OCI-LY3 (cell line): ENCODE results near the gene OVCH2.
"Not testable (repeated sequence)": the region's sequence is repeated elsewhere in the genome, so short reads cannot be mapped to it uniquely, and the experiment has no call there.

ENCODE experiments used
- H2AFZ ChIP-seq: fragments of 200-600, 300-600 bp; shearing (Covaris generic); 2 replicates; pipeline ENCODE4 v1.6.0; 2014; ENCODE audit warnings: antibody characterized with exemption, low read depth, low read length
- H3K27ac ChIP-seq: fragments of 200-600, 300-600 bp; sonication (generic); 2 replicates; pipeline ENCODE4 v1.5.1; 2014; ENCODE audit warnings: mild to moderate bottlenecking, low read length, moderate library complexity, mixed read lengths
- H3K27me3 ChIP-seq: fragments of 200-600, 300-600 bp; sonication (generic); 2 replicates; pipeline ENCODE4 v1.6.1; 2014; ENCODE audit warnings: low read depth, low read length, mixed read lengths
- H3K36me3 ChIP-seq: fragments of 200-600, 300-600 bp; sonication (generic); replicated peaks from 2 replicates; pipeline ENCODE3; 2014; ENCODE audit warnings: low read depth, low read length, mixed read lengths
- H3K4me1 ChIP-seq: fragments of 300-600, 200-600 bp; sonication (generic); 2 replicates; pipeline ENCODE4 v1.6.1; 2014; ENCODE audit warnings: low read length, mixed read lengths
- H3K4me2 ChIP-seq: fragments of 200-600, 300-600 bp; sonication (generic); 2 replicates; pipeline ENCODE4 v1.6.1; 2014; ENCODE audit warnings: low read length, mixed read lengths
- H3K4me3 ChIP-seq: fragments of 300-600, 200-600 bp; sonication (generic); 2 replicates; pipeline ENCODE4 v1.5.1; 2014; ENCODE audit warnings: antibody characterized with exemption, mild to moderate bottlenecking, low read length, moderate library complexity
- H3K79me2 ChIP-seq: fragments of 300-600, 200-600 bp; shearing (Covaris generic); 2 replicates; pipeline ENCODE4 v1.6.1; 2014; ENCODE audit warnings: mild to moderate bottlenecking, low read length, mixed read lengths
- H3K9ac ChIP-seq: fragments of 300-600, 200-600 bp; shearing (Covaris generic); 2 replicates; pipeline ENCODE4 v1.6.0; 2014; ENCODE audit warnings: mild to moderate bottlenecking, low read length, moderate library complexity
- H3K9me3 ChIP-seq: fragments of 200-600, 300-600 bp; shearing (Covaris generic); 2 replicates; pipeline ENCODE4 v1.6.1; 2014; ENCODE audit warnings: low read length, mixed read lengths; ENCODE audit not compliant: insufficient read depth
- H4K20me1 ChIP-seq: fragments of 200-600, 300-600 bp; sonication (generic); 2 replicates; pipeline ENCODE4 v1.6.1; 2016; ENCODE audit warnings: low read length, mixed read lengths; ENCODE audit not compliant: insufficient read depth
- EZH2phosphoT487 ChIP-seq: fragments of 200-600 bp; shearing (Covaris generic); IDR thresholded peaks from 2 replicates; pipeline ENCODE4 v1.6.1; 2018; ENCODE audit warnings: antibody characterized with exemption, mixed run types, low read depth
- TF ChIP-seq, protein P1 (sequence below): fragments of 200-600, 300-600 bp; sonication (generic); IDR thresholded peaks from 2 replicates; pipeline ENCODE4 v1.5.1; 2014; ENCODE audit warnings: antibody characterized with exemption, low read length, low read depth

OVCH2 gene, protein sequence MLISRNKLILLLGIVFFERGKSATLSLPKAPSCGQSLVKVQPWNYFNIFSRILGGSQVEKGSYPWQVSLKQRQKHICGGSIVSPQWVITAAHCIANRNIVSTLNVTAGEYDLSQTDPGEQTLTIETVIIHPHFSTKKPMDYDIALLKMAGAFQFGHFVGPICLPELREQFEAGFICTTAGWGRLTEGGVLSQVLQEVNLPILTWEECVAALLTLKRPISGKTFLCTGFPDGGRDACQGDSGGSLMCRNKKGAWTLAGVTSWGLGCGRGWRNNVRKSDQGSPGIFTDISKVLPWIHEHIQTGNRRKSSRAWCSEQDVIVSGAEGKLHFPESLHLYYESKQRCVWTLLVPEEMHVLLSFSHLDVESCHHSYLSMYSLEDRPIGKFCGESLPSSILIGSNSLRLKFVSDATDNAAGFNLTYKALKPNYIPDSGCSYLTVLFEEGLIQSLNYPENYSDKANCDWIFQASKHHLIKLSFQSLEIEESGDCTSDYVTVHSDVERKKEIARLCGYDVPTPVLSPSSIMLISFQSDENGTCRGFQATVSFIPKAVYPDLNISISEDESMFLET

DNA sequence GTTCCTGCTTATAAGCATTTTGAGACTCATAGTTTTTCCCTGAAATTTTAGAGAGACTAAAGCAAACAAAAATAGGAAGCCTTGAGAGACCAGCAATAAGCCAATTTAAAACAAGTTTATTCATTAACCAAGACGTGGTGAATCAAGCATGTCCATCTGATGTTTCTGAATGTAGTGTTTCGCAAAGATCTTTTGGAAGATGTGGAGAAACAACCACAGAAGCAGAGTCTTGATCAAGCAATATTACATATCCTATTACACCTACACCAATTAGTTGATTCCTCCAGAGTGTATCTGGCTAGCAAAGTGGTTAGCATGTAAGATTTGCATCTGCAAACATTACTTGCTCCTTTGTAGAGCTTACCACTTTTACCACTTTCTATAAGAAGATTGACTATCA lies at the start of gene OVCH2:
Gene OVCH2 (minus strand): TSS at position 101 of the 400 bp plus-strand sequence. CDS start 83 bp downstream, at position 18.
- no peak for TF ChIP-seq EZH2phosphoT487
- TF ChIP-seq, protein P1, sequence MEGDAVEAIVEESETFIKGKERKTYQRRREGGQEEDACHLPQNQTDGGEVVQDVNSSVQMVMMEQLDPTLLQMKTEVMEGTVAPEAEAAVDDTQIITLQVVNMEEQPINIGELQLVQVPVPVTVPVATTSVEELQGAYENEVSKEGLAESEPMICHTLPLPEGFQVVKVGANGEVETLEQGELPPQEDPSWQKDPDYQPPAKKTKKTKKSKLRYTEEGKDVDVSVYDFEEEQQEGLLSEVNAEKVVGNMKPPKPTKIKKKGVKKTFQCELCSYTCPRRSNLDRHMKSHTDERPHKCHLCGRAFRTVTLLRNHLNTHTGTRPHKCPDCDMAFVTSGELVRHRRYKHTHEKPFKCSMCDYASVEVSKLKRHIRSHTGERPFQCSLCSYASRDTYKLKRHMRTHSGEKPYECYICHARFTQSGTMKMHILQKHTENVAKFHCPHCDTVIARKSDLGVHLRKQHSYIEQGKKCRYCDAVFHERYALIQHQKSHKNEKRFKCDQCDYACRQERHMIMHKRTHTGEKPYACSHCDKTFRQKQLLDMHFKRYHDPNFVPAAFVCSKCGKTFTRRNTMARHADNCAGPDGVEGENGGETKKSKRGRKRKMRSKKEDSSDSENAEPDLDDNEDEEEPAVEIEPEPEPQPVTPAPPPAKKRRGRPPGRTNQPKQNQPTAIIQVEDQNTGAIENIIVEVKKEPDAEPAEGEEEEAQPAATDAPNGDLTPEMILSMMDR: no peak
- Histone ChIP-seq H3K36me3 (no peaks in the 10 kb centered on the region), H3K4me2 (no peak within 1 kb of the TSS), H3K4me1 (no peaks in the 10 kb centered on the region), H3K27me3 (peaks cover 9% of the 10 kb centered on the region; the same call in 1 of the 2 replicates), H3K79me2 (no peaks in the 10 kb centered on the region), H3K9me3 (no peaks in the 10 kb centered on the region), H4K20me1 (no peaks in the 10 kb centered on the region), H2AFZ (no peak within 1 kb of the TSS), H3K9ac (no peak within 1 kb of the TSS), H3K4me3 (no peak within 1 kb of the TSS), H3K27ac (no peak within 1 kb of the TSS)

GRCh38 chr11:7749456-7749855 lies 43.2 kb upstream of the OVCH2 start:
- Histone ChIP-seq H4K20me1 (no peaks in the 10 kb centered on the region), H3K9ac (no peak overlapping the region), H3K27me3 (no peaks in the 10 kb centered on the region), H3K9me3 (no peaks in the 10 kb centered on the region), H3K36me3 (no peaks in the 10 kb centered on the region), H3K79me2 (no peaks in the 10 kb centered on the region), H3K4me1 (no peaks in the 10 kb centered on the region), H3K4me3 (no peak overlapping the region), H3K4me2 (no peak overlapping the region), H2AFZ (no peak overlapping the region), H3K27ac (no peak overlapping the region)
- TF ChIP-seq, protein P1: no peak
- TF ChIP-seq EZH2phosphoT487: no peak

- not testable (repeated sequence) for H3K36me3 ChIP-seq, H4K20me1 ChIP-seq, H3K79me2 ChIP-seq, H3K27me3 ChIP-seq, H3K9me3 ChIP-seq, H3K27ac ChIP-seq, H2AFZ ChIP-seq, H3K4me1 ChIP-seq, H3K9ac ChIP-seq, H3K4me3 ChIP-seq, H3K4me2 ChIP-seq
Measured at GRCh38 chr11:7734767-7735166, 28.5 kb upstream of the OVCH2 start.

GRCh38 chr11:7714786-7715185 lies 8.5 kb upstream of the OVCH2 start:
- H3K79me2 ChIP-seq: no peaks in the 10 kb centered on the region
- H3K36me3 ChIP-seq: peaks cover 4% of the 10 kb centered on the region
- no peak overlapping the region for H3K9ac ChIP-seq
- H3K4me1 ChIP-seq: peaks cover 12% of the 10 kb centered on the region
- no peaks in the 10 kb centered on the region for H3K27me3 ChIP-seq
- TF ChIP-seq, protein P1: no peak
- H4K20me1 ChIP-seq: no peaks in the 10 kb centered on the region
- peak overlapping the region; percentile 14; the same call in 1 of the 2 replicates for H3K4me2 ChIP-seq
- peak overlapping the region; percentile 60; the same call in 1 of the 2 replicates for H3K27ac ChIP-seq
- peaks cover 12% of the 10 kb centered on the region for H3K9me3 ChIP-seq
- H3K4me3 ChIP-seq: no peak overlapping the region
- H2AFZ ChIP-seq: no peak overlapping the region
